Mesendoderm (in vitro differentiated cells): ENCODE measurements around the gene ESYT3.

Experiments used
- DNase-seq: peaks from one replicate; pipeline ENCODE4 v3.0.0; 2013
- H2AK5ac ChIP-seq: 2 replicates; pipeline ENCODE4 v1.6.1; 2013; ENCODE audit warnings: low read length, inconsistent platforms
- H2BK120ac ChIP-seq: 2 replicates; pipeline ENCODE4 v1.6.1; 2013; ENCODE audit warnings: low read depth, mild to moderate bottlenecking, low read length, moderate library complexity, mixed read lengths
- H2BK15ac ChIP-seq: replicated peaks from 2 replicates; pipeline ENCODE4 v1.6.1; 2013; ENCODE audit warnings: low read depth, mild to moderate bottlenecking, moderate library complexity
- H2BK5ac ChIP-seq: 2 replicates; pipeline ENCODE4 v1.6.1; 2013; ENCODE audit warnings: low read length, inconsistent platforms
- H3K18ac ChIP-seq: 2 replicates; pipeline ENCODE4 v1.6.1; 2013; ENCODE audit warnings: mild to moderate bottlenecking, low read length, mixed read lengths
- H3K23ac ChIP-seq: one replicate; pipeline ENCODE4 v1.6.1; 2013; ENCODE audit warnings: low read length
- H3K27ac ChIP-seq: 2 replicates; pipeline ENCODE4 v1.5.1; 2013; ENCODE audit warnings: low read depth, mild to moderate bottlenecking, inconsistent platforms, low read length, moderate library complexity
- H3K27me3 ChIP-seq: 2 replicates; pipeline ENCODE4 v1.6.1; 2013; ENCODE audit warnings: low read length, control low read depth, mild to moderate bottlenecking, inconsistent platforms; ENCODE audit not compliant: insufficient read depth, poor library complexity
- H3K36me3 ChIP-seq: 2 replicates; pipeline ENCODE4 v1.6.1; 2013; ENCODE audit warnings: low read length, inconsistent platforms; ENCODE audit not compliant: control insufficient read depth, insufficient read depth
- H3K4ac ChIP-seq: one replicate; pipeline ENCODE4 v1.6.1; 2013; ENCODE audit warnings: low read depth, mild to moderate bottlenecking, low read length, moderate library complexity
- H3K4me1 ChIP-seq: 2 replicates; pipeline ENCODE4 v1.6.1; 2013; ENCODE audit warnings: low read depth, low read length, inconsistent platforms; ENCODE audit not compliant: control insufficient read depth
- H3K4me2 ChIP-seq: 2 replicates; pipeline ENCODE4 v1.6.1; 2013; ENCODE audit warnings: low read length
- H3K4me3 ChIP-seq: 2 replicates; pipeline ENCODE4 v1.5.1; 2013; ENCODE audit warnings: mild to moderate bottlenecking, low read length
- H3K56ac ChIP-seq: one replicate; pipeline ENCODE4 v1.6.1; 2013; ENCODE audit warnings: low read length
- H3K79me1 ChIP-seq: 2 replicates; pipeline ENCODE4 v1.6.1; 2013; ENCODE audit warnings: low read length, inconsistent platforms
- H3K79me2 ChIP-seq: 2 replicates; pipeline ENCODE4 v1.6.1; 2013; ENCODE audit warnings: mild to moderate bottlenecking, low read length; ENCODE audit not compliant: control insufficient read depth, insufficient read depth
- H3K9ac ChIP-seq: 2 replicates; pipeline ENCODE4 v1.6.1; 2013; ENCODE audit warnings: low read length, inconsistent platforms
- H4K5ac ChIP-seq: one replicate; pipeline ENCODE4 v1.6.1; 2013; ENCODE audit warnings: low read length
- H4K8ac ChIP-seq: one replicate; pipeline ENCODE4 v1.6.1; 2013; ENCODE audit warnings: low read depth, mild to moderate bottlenecking, control low read depth, low read length, moderate library complexity
- WGBS: extraction: QIAGEN DNeasy Blood & Tissue Kit; methylation state at CpG from one replicate; pipeline ENCODE4 v1.1.7; 2013; ENCODE audit warnings: low lambda C conversion rate, missing lambda C conversion rate; ENCODE audit not compliant: insufficient coverage; ENCODE audit errors: extremely low coverage; 5-methylcytosine and 5-hydroxymethylcytosine counted together

The ESYT3 gene

DNA sequence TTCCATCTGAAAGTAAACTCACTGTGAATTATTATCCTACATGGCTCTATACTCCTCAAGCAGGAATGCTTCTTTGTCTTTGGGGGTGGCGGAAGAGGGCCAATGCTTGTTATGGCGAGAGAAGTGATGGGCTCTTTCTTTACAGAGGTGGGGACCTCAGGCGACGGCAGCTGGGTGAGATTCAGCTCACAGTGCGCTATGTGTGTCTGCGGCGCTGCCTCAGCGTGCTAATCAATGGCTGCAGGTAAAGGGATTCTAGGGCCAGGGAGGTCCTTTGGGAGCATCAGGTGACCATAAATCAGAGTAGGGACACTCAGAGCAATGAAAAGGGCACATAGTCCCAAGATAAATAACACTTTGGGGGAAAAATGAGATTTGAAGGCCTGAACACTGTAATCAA lies 39.0 kb downstream of the ESYT3 start:
- Histone ChIP-seq H3K18ac (no peak overlapping the region), H3K4ac (no peak overlapping the region), H3K79me2 (no peaks in the 10 kb centered on the region), H2AK5ac (no peak overlapping the region), H2BK15ac (no peak overlapping the region), H3K4me2 (no peak overlapping the region), H3K4me3 (no peak overlapping the region), H3K9ac (no peak overlapping the region), H3K27ac (no peak overlapping the region), H3K36me3 (no peaks in the 10 kb centered on the region), H3K79me1 (no peaks in the 10 kb centered on the region), H2BK5ac (no peak overlapping the region), H4K5ac (no peak overlapping the region), H3K4me1 (no peaks in the 10 kb centered on the region), H3K56ac (no peak overlapping the region), H2BK120ac (no peak overlapping the region), H3K23ac (no peak overlapping the region), H3K27me3 (no peaks in the 10 kb centered on the region), H4K8ac (no peak overlapping the region)
- WGBS, result no CpG with 5 or more reads among the region's 8 CpGs
- no peak for DNase-seq

DNA sequence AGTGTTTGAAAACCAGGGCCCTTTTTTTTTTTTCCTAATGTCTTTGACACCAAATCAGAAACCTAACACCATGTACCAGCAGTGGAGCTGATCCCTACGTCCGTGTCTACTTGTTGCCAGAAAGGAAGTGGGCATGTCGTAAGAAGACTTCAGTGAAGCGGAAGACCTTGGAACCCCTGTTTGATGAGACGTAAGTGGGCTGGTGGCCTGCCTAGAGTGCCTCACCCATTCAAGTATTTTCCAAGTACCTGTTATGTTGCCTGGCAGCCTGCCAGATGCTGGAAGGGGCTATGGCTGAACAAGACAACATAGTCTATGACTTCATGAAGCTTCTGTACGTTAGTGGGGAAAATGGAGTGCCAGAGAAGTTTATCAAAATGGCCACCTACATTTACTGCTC lies 39.7 kb downstream of the ESYT3 start:
- Histone ChIP-seq H4K5ac (no peak overlapping the region), H3K27me3 (no peaks in the 10 kb centered on the region), H3K4me2 (no peak overlapping the region), H2BK120ac (no peak overlapping the region), H3K23ac (no peak overlapping the region), H3K4ac (no peak overlapping the region), H2BK5ac (no peak overlapping the region), H3K79me2 (no peaks in the 10 kb centered on the region), H3K4me3 (no peak overlapping the region), H4K8ac (no peak overlapping the region), H3K9ac (no peak overlapping the region), H3K56ac (no peak overlapping the region), H2AK5ac (no peak overlapping the region), H3K27ac (no peak overlapping the region), H3K36me3 (no peaks in the 10 kb centered on the region), H3K18ac (no peak overlapping the region), H3K4me1 (no peaks in the 10 kb centered on the region), H2BK15ac (no peak overlapping the region), H3K79me1 (no peaks in the 10 kb centered on the region)
- DNase-seq, result no peak
- WGBS, result no CpG with 5 or more reads among the region's 6 CpGs

DNA sequence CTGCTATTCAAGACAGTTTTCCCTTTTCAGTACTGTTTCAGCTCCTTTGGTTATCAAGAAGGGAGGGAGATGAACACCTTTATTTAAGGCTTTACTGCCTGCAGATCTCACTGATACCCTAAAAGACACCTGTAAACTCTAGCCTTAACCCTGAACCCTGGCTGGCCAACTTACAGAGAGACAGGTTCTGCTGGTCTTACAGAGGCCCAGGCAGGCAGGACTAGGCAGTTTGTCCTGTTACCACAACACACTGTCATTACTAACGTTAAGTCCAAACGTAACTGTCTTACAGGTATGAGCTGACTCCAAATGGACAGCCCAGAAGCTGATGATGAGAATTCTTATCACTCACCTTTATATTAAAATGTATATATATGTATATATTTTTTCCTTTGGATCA lies 42.1 kb downstream of the ESYT3 start:
- Histone ChIP-seq H3K4me2 (no peak overlapping the region), H3K56ac (no peak overlapping the region), H3K79me1 (no peaks in the 10 kb centered on the region), H3K27ac (no peak overlapping the region), H2BK5ac (no peak overlapping the region), H3K23ac (no peak overlapping the region), H2AK5ac (no peak overlapping the region), H3K36me3 (no peaks in the 10 kb centered on the region), H2BK120ac (no peak overlapping the region), H4K5ac (no peak overlapping the region), H3K9ac (no peak overlapping the region), H2BK15ac (no peak overlapping the region), H3K4me3 (no peak overlapping the region), H3K4ac (no peak overlapping the region), H3K4me1 (no peaks in the 10 kb centered on the region), H4K8ac (no peak overlapping the region), H3K79me2 (no peaks in the 10 kb centered on the region), H3K27me3 (no peaks in the 10 kb centered on the region), H3K18ac (no peak overlapping the region)
- WGBS, result no CpG with 5 or more reads among the region's 2 CpGs
- DNase-seq, result no peak

DNA sequence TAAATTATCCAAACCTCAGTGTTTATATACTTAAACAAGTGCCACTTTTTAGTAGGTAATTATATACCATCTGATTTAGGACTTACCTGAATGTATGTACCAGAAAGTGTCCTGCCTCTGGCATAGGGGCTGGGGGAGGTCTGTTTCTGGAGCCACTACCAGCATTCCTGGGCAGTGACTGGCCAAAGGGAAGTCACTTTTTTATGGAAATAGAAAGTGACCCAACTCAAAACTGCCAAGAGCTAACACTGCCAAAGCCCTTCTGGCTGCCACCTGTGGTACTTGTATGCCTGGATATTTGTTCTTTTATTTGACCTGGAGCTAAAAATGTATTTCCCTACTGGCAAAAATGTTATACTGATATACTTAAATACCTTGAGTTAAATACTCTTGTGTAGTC lies 42.7 kb downstream of the ESYT3 start:
- Histone ChIP-seq H3K4me1 (no peaks in the 10 kb centered on the region), H3K79me1 (no peaks in the 10 kb centered on the region), H2BK15ac (no peak overlapping the region), H3K56ac (no peak overlapping the region), H2BK120ac (no peak overlapping the region), H3K4me3 (no peak overlapping the region), H3K4me2 (no peak overlapping the region), H3K36me3 (no peaks in the 10 kb centered on the region), H4K5ac (no peak overlapping the region), H3K79me2 (no peaks in the 10 kb centered on the region), H3K9ac (no peak overlapping the region), H2BK5ac (no peak overlapping the region), H3K18ac (no peak overlapping the region), H3K23ac (no peak overlapping the region), H2AK5ac (no peak overlapping the region), H4K8ac (no peak overlapping the region), H3K27me3 (no peaks in the 10 kb centered on the region), H3K27ac (no peak overlapping the region), H3K4ac (no peak overlapping the region)
- peak; percentile 25 for DNase-seq

GRCh38 chr3:138477801-138478200 lies 43.4 kb downstream of the ESYT3 start:
- no peak overlapping the region for H3K4ac ChIP-seq
- H3K9ac ChIP-seq, result no peak overlapping the region
- H3K23ac ChIP-seq, result no peak overlapping the region
- no peak overlapping the region for H4K8ac ChIP-seq
- H4K5ac ChIP-seq, result no peak overlapping the region
- no peak for DNase-seq
- no CpG with 5 or more reads among the region's 3 CpGs for WGBS
- H2BK5ac ChIP-seq, result no peak overlapping the region
- H3K4me3 ChIP-seq, result no peak overlapping the region
- H3K56ac ChIP-seq, result no peak overlapping the region
- H2AK5ac ChIP-seq, result no peak overlapping the region
- H3K27ac ChIP-seq, result no peak overlapping the region
- H3K4me1 ChIP-seq, result no peaks in the 10 kb centered on the region
- no peak overlapping the region for H2BK120ac ChIP-seq
- no peak overlapping the region for H3K18ac ChIP-seq
- no peaks in the 10 kb centered on the region for H3K79me2 ChIP-seq
- H2BK15ac ChIP-seq, result no peak overlapping the region
- no peaks in the 10 kb centered on the region for H3K27me3 ChIP-seq
- no peaks in the 10 kb centered on the region for H3K79me1 ChIP-seq
- H3K4me2 ChIP-seq, result no peak overlapping the region
- H3K36me3 ChIP-seq, result no peaks in the 10 kb centered on the region

DNA sequence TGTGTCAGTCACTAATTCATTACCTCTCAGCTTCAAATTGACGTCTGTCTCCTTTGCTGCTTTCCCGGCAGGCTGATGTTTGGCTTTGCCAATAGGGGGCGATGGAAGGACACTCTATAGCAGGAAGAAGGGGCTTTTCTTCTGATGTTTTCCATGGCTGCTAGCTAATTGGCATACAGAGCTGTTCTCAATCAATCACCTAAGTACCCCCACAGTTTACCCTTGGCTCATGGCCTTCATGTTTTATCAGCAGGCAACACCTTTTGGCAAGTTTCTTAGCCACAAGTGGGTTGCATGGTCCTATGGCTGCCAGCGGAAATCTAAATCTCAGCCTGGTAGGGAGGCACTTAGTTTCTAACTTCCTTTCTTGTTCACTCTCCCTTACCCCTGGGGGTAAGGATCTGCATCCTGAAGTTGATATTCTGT lies 45.0 kb downstream of the ESYT3 start:
- Histone ChIP-seq H3K23ac (no peak overlapping the region), H3K27ac (no peak overlapping the region), H3K4me1 (no peaks in the 10 kb centered on the region), H3K56ac (no peak overlapping the region), H4K5ac (no peak overlapping the region), H3K27me3 (no peaks in the 10 kb centered on the region), H3K79me2 (no peaks in the 10 kb centered on the region), H4K8ac (no peak overlapping the region), H3K4me2 (no peak overlapping the region), H3K79me1 (no peaks in the 10 kb centered on the region), H3K9ac (no peak overlapping the region), H3K36me3 (no peaks in the 10 kb centered on the region), H3K4me3 (no peak overlapping the region), H3K4ac (no peak overlapping the region), H3K18ac (no peak overlapping the region), H2AK5ac (no peak overlapping the region), H2BK15ac (no peak overlapping the region), H2BK120ac (no peak overlapping the region), H2BK5ac (no peak overlapping the region)
- WGBS, result no CpG with 5 or more reads among the region's 4 CpGs
- DNase-seq, result peak; percentile 81
